Kidney (tissue), 14 donors: Measurements from ENCODE around the gene ECI1. TPM values are rescaled to one million over a fixed set of nuclear protein-coding genes. Genes with fewer than 3 reads are reported as not detected.

Source experiments
- DNase-seq, 5 donors: peaks; one replicate each; pipeline ENCODE4 v3.0.0-alpha.2; 2013 to 2020
- FAIRE-seq: peaks from 2 replicates; lab custom pipeline; 2012; peaks lifted over from hg19 to GRCh38; lab: Jason Lieb, UNC
- H3K27ac ChIP-seq, 2 donors: one replicate each; pipeline ENCODE4 v1.7.0; 2013; ENCODE audit warnings: low read depth in 2 of 2, low read length in 2 of 2, inconsistent platforms in 1 of 2
- H3K27me3 ChIP-seq: one replicate; pipeline ENCODE4 v1.7.1; 2013; ENCODE audit warnings: low read length, inconsistent platforms; ENCODE audit not compliant: control insufficient read depth, insufficient read depth
- H3K36me3 ChIP-seq, 3 donors: one replicate each; pipeline versions ENCODE4 v1.7.0 to v1.7.1; 2013; ENCODE audit warnings: low read length in 3 of 3, control low read depth in 1 of 3, inconsistent platforms in 1 of 3; ENCODE audit not compliant: insufficient read depth in 3 of 3, control insufficient read depth in 2 of 3
- H3K4me1 ChIP-seq, 3 donors: one replicate each; pipeline versions ENCODE4 v1.7.0 to v1.7.1; 2013; ENCODE audit warnings: low read length in 3 of 3, inconsistent platforms in 1 of 3, low read depth in 1 of 3; ENCODE audit not compliant: control insufficient read depth in 2 of 3, insufficient read depth in 2 of 3
- H3K4me3 ChIP-seq, 3 donors: one replicate each; pipeline versions ENCODE4 v1.7.0 to v1.8.1; 2013; ENCODE audit warnings: low read length in 3 of 3, control low read depth in 1 of 3, inconsistent platforms in 1 of 3
- H3K9ac ChIP-seq, 3 donors: one replicate each; pipeline versions ENCODE4 v1.7.0 to v1.7.1; 2013; ENCODE audit warnings: low read length in 3 of 3, control low read depth in 1 of 3, inconsistent platforms in 1 of 3
- H3K9me3 ChIP-seq, 3 donors: one replicate each; pipeline versions ENCODE4 v1.7.0 to v1.7.1; 2013; ENCODE audit warnings: low read length in 3 of 3, control low read depth in 1 of 3, inconsistent platforms in 1 of 3; ENCODE audit not compliant: control insufficient read depth in 2 of 3, insufficient read depth in 1 of 3
- CTCF ChIP-seq: IDR thresholded peaks from 3 replicates; pipeline ENCODE4 v1.5.1; 2012; ENCODE audit warnings: mild to moderate bottlenecking, moderate library complexity, borderline replicate concordance; ENCODE audit not compliant: insufficient read depth; ENCODE audit errors: extremely low read depth
- intact Hi-C: fragments of 100-400 bp; cut with DNase I; formaldehyde crosslinking; loops from one replicate; pipeline ENCODE4 v1.11.1; 2022
- polyA plus RNA-seq: library from polyadenylated mRNA; stranded (reverse); fragments of 350-450 nt; fragmentation: Illumina TruSeq; extraction: RNeasy Lipid Tissue Mini Kit (QIAGEN cat#74804); gene quantifications from one replicate; pipeline ENCODE4 v1.2.3, GENCODE V29; 2014; ENCODE audit warnings: low read depth, low replicate concordance; ENCODE audit not compliant: insufficient read depth
- total RNA-seq: library from RNA; stranded (reverse); fragmentation: NEBNext Ultra II Directional; extraction: Animal tissue kit (Norgen Biotek cat#: 25700); gene quantifications from one replicate; pipeline ENCODE4 v1.2.1, GENCODE V29; 2021
- donor health status: control.
- donor health status: control.
- donor health status: control.
- donor health status: control.
- donor health status: control.
- donor health status: DM: yes; HTN: yes; CAD: no.
- donor health status: Normal renal cell carcinoma (clear cell type).

The ECI1 gene
- total and polyA plus RNA-seq, 2 donors from 2014 or later: 98.1 to 233 TPM

DNA sequence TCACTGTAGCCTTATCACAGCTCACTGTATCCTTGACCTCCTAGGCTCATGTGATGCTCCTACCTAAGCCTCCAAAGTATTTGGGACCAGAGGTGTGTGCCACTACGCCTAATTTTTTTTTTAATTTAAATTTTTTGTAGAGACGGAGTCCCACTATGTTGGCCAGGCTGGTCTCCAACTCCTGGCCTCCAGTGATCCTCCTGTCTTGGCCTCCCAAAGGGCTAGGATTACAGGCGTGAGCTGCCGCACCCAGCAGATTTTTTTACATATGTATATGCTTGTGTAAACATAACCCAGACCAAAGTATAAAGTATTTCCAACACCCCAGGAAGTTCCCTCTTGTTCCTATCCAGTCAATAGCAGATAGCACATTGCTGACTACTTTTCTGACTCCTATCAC, 35.1 kb downstream of the ECI1 start:
- no peak for FAIRE-seq
- intact Hi-C loops: no loop called here

DNA sequence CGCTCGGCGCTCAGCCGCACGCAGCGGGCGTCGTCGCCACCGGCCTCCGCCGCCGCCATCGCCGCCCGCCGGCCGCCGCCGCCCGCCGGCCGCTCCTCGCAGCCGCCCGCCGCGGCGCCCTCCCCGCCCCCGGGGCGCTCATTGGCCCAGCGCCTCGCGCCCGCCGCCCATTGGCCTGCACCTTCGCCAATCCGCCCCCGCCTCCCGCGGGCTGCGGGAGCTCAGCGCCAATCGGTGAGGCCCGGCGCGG, 36.7 kb downstream of the ECI1 start, which contains the start of gene PGP:
PGP (minus strand) TSS at position 122 of the 250 bp plus-strand sequence; CDS start at position 59, 63 bp downstream.
- no peaks in the 10 kb centered on the region for H3K27me3 ChIP-seq
- H3K4me1 ChIP-seq: peaks cover 0 to 25% (median 15%) of the 10 kb centered on the region in 3 donors
- H3K36me3 ChIP-seq: no peaks in the 10 kb centered on the region
- peak within 1 kb of the TSS; percentile 77 to 88 for H3K27ac ChIP-seq
- DNase-seq (no peak), FAIRE-seq (no peak)
- peak within 1 kb of the TSS; percentile 65 to 85 (median 79) for H3K4me3 ChIP-seq
- no peaks in the 10 kb centered on the region for H3K9me3 ChIP-seq
- intact Hi-C loops: no loop called here
- TF ChIP-seq CTCF: no peak
- H3K9ac ChIP-seq: peak within 1 kb of the TSS; percentile 73 to 75 (median 73)

More for the DNA sequence above, 35.1 kb downstream of the ECI1 start:
- H3K27ac ChIP-seq: no peak overlapping the region
- no peak for DNase-seq
- no peaks in the 10 kb centered on the region for H3K27me3 ChIP-seq
- H3K9ac ChIP-seq: no peak overlapping the region
- TF ChIP-seq CTCF: no peak
- no peaks in the 10 kb centered on the region for H3K36me3 ChIP-seq
- peaks cover 0 to 25% (median 15%) of the 10 kb centered on the region in 3 donors for H3K4me1 ChIP-seq
- no peak overlapping the region for H3K4me3 ChIP-seq
- no peaks in the 10 kb centered on the region for H3K9me3 ChIP-seq

DNA sequence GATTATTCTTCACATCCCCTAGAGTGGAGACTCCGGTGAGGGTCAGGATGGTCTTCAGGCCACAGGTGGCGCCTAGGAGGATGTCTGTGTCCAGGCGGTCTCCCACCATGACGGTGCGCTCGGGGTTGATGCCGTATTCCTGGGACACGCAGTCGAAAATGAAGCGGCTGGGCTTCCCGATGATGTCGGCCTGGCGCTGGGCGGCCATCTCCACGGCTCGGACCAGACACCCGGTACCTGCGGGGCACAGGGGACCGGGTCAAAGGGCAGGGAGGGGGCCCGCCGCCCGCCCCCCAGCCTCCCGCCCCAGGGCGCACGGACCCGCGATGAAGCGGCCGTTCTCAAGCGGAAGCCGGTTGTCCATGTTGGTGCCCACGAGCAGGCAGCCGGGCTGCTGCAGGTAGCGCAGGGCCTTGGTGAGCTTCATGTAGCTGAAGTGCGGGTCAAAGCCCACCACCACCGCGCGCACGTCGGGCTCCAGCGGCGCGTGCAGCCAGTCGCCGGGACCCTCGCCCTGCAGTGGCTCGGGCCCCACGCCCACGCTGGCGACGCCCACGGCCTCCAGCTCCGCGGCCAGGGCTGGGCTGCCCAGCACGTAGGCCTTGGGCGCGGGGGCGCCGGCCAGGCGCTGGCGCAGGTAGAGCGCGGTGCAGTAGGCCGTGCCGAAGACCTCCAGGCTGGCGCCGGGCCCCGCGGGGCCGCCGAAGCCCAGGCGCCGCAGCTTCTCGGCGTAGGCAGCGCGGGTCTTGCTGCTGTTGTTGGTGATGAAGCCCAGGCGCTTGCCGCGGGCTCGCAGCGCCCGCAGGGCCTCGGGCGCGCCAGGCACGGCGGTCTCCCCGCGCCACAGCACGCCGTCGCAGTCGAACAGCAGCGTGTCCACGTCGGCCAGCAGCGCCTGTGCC, 37.3 kb downstream of the ECI1 start:
- Histone ChIP-seq H3K4me1 (peaks cover 0 to 25% (median 15%) of the 10 kb centered on the region in 3 donors), H3K27me3 (no peaks in the 10 kb centered on the region), H3K36me3 (peaks cover 0 to 1% (median 0%) of the 10 kb centered on the region in 3 donors), H3K9ac (peak overlapping the region in 2 of 3 donors; percentile 46 to 73), H3K4me3 (peak overlapping the region; percentile 38 to 73 (median 65)), H3K27ac (peak overlapping the region in 1 of 2 donors; percentile 57), H3K9me3 (no peaks in the 10 kb centered on the region)
- intact Hi-C loops: no loop called here
- TF ChIP-seq CTCF: no peak
- peak in 2 of 5 donors; percentile 70 to 81 for DNase-seq
- FAIRE-seq: no peak
